ENCODE measurements around the gene HEPACAM. TPM values are rescaled to one million over a fixed set of nuclear protein-coding genes. Genes with fewer than 3 reads are reported as not detected.

HEPACAM gene
- total RNA-seq, 2 donors from 2014 or later, result 0.08 to 0.12 TPM

DNA sequence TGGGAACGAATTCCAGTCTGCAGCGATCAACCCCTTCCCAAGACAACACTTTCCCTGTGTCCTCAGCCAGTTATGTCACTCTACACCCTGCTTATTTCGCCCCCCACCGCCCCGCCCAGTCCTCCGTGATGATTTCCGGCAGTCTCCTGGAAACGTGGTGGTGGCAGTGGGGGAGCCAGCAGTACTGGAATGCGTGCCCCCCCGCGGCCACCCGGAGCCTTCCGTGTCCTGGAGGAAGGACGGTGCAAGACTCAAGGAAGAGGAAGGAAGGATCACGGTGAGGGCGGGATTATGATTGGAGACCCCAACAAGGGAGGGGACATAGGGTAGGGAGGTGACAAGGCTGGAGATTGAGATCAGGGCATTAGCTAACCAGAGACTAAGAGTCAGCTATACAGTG lies 66.5 kb downstream of the HEPACAM start:
- intact Hi-C loops (cut with DNase I), result no loop called here

More for the DNA sequence above, 66.5 kb downstream of the HEPACAM start:
- Histone ChIP-seq H3K9ac (ENCODE audit: low read depth in 2 of 2, low read length in 2 of 2) (no peak overlapping the region), H3K9me3 (no peaks in the 10 kb centered on the region), H3K4me3 (no peak overlapping the region), H3K36me3 (no peaks in the 10 kb centered on the region), H3K27me3 (peaks cover 61% of the 10 kb centered on the region), H3K4me1 (peaks cover 11% of the 10 kb centered on the region), H3K27ac (no peak overlapping the region)
- TF ChIP-seq, protein P1, sequence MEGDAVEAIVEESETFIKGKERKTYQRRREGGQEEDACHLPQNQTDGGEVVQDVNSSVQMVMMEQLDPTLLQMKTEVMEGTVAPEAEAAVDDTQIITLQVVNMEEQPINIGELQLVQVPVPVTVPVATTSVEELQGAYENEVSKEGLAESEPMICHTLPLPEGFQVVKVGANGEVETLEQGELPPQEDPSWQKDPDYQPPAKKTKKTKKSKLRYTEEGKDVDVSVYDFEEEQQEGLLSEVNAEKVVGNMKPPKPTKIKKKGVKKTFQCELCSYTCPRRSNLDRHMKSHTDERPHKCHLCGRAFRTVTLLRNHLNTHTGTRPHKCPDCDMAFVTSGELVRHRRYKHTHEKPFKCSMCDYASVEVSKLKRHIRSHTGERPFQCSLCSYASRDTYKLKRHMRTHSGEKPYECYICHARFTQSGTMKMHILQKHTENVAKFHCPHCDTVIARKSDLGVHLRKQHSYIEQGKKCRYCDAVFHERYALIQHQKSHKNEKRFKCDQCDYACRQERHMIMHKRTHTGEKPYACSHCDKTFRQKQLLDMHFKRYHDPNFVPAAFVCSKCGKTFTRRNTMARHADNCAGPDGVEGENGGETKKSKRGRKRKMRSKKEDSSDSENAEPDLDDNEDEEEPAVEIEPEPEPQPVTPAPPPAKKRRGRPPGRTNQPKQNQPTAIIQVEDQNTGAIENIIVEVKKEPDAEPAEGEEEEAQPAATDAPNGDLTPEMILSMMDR (IDR thresholded peaks at IDR 0.05), result no peak
- no peak for DNase-seq

Other genes with a start within 250 kb of the HEPACAM start
- 10 to 100 TPM in 1 of 2 donors, 1 to 10 TPM in 1; 3.1 to 11.1 TPM for gene NRGN, start 196.1 kb downstream of the HEPACAM start, total RNA-seq
- gene VSIG2, start 183.8 kb downstream of the HEPACAM start, total RNA-seq, result 100 to 1,000 TPM; 122 to 155 TPM
- 10 to 100 TPM; 10.4 to 15.7 TPM for gene ESAM, start 173.8 kb downstream of the HEPACAM start, total RNA-seq
- 10 to 100 TPM in 1 of 2 donors, 1 to 10 TPM in 1; 7.0 to 12.7 TPM for gene MSANTD2, start 135.6 kb downstream of the HEPACAM start, total RNA-seq
- gene ROBO3, start 70.6 kb downstream of the HEPACAM start, total RNA-seq, result 1 to 10 TPM; 7.8 to 8.0 TPM
- gene ROBO4, start 38.2 kb downstream of the HEPACAM start, total RNA-seq, result 1 to 10 TPM; 4.0 to 5.0 TPM
- not detected for gene HEPN1, start 16.8 kb downstream of the HEPACAM start, total RNA-seq
- gene CCDC15, start 18.2 kb upstream of the HEPACAM start, total RNA-seq, result 1 to 10 TPM; 1.2 to 2.5 TPM
- gene SLC37A2, start 127.3 kb upstream of the HEPACAM start, total RNA-seq, result 1 to 10 TPM; 2.2 to 5.1 TPM
- 10 to 100 TPM in 1 of 2 donors, 1 to 10 TPM in 1; 8.7 to 17.3 TPM for gene TMEM218, start 175.6 kb upstream of the HEPACAM start, total RNA-seq
- gene PKNOX2, start 228.7 kb upstream of the HEPACAM start, total RNA-seq, result 1 to 10 TPM in 1 of 2 donors, under 1 TPM in 1; 0.52 to 1.3 TPM